ENCODE data around the gene CRELD2.

Gene CRELD2

DNA sequence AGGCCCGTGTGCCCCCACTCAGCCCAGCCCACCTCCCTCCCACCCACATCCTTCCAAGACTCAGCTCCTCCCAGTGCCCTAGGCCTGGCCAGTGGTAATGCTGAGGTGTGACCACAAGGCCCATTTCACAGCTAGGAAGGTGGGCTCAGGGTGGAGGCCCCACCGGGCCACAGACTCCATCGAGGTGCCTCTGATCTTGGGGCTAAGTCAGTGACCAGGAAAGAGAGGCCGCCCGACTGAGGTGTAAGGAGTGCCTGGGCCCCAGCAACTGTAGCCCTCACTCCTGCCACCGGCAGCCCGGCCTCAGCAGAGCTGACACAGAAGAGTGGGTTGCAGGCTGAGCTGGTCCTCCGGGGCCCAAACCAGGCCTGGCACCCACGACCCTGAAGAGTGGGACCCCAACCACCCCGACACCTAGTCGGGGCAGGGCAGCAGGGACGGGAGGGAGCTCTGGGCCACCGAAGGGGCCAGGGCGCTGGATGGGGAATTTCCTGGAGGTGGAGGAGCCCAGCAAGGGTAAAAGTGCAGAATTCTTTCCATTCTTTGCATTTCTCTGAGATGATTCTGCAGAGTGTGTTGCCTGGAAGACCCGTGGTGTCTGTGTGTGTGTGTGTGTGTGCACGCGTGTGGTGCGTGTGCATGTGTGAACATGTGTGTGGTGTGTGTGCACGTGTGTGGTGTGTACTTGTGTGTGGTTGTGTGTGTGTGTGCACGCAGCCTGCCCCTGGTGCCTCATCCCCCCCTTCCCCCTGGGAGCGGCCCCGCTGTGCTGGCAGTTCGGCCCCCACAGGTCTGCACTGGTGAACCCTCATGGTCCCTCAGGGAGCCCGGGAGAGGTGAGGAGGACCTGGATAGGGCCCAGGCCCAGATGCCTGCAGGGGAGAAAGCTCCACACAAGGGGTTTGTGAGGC, 33.8 kb downstream of the CRELD2 start:
- TF ChIP-seq, protein P1, sequence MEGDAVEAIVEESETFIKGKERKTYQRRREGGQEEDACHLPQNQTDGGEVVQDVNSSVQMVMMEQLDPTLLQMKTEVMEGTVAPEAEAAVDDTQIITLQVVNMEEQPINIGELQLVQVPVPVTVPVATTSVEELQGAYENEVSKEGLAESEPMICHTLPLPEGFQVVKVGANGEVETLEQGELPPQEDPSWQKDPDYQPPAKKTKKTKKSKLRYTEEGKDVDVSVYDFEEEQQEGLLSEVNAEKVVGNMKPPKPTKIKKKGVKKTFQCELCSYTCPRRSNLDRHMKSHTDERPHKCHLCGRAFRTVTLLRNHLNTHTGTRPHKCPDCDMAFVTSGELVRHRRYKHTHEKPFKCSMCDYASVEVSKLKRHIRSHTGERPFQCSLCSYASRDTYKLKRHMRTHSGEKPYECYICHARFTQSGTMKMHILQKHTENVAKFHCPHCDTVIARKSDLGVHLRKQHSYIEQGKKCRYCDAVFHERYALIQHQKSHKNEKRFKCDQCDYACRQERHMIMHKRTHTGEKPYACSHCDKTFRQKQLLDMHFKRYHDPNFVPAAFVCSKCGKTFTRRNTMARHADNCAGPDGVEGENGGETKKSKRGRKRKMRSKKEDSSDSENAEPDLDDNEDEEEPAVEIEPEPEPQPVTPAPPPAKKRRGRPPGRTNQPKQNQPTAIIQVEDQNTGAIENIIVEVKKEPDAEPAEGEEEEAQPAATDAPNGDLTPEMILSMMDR (conservative IDR thresholded peaks at IDR 0.05; ENCODE audit: control insufficient read depth, insufficient read depth, low read depth, low read length), result no peak
- DNase-seq (ENCODE audit: low read depth), result no peak
- no peak overlapping the region for H3K4me3 ChIP-seq (ENCODE audit: control insufficient read depth, low read depth, low read length)

DNA sequence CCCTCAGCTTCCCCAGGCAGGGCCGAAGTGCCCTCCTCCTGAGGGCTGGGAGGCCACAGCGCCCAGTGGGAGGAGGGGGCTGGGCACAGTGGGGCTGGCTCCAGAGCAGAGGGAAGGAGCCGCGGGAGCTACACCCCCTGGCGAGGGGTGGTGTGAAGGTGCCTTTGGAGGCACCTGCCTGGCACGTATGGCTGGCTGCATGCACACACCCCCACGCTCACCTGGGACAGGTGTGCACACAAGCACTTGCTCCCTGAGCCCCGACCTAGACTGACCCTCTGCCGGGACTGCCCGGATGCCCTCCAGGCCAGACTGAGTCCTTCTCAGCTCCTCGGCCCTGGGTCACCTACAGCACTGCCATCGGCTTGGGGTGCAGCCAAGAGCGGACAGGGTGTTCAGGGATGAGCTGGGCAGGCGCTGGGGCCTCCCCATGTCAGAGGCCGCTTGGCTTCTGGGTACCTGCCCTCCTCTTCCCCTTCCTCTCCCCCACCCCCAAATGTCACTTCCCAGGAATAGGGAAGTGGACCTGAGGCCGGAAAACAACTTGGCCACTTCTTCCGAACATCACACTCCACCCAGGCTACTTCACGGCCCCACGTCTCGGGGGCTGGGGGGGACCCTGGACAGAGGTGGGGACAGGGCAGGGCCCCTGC, 34.7 kb downstream of the CRELD2 start:
- no peak for DNase-seq (ENCODE audit: low read depth)
- TF ChIP-seq, protein P1 (conservative IDR thresholded peaks at IDR 0.05; ENCODE audit: control insufficient read depth, insufficient read depth, low read depth, low read length), result no peak
- H3K4me3 ChIP-seq (ENCODE audit: control insufficient read depth, low read depth, low read length), result no peak overlapping the region

DNA sequence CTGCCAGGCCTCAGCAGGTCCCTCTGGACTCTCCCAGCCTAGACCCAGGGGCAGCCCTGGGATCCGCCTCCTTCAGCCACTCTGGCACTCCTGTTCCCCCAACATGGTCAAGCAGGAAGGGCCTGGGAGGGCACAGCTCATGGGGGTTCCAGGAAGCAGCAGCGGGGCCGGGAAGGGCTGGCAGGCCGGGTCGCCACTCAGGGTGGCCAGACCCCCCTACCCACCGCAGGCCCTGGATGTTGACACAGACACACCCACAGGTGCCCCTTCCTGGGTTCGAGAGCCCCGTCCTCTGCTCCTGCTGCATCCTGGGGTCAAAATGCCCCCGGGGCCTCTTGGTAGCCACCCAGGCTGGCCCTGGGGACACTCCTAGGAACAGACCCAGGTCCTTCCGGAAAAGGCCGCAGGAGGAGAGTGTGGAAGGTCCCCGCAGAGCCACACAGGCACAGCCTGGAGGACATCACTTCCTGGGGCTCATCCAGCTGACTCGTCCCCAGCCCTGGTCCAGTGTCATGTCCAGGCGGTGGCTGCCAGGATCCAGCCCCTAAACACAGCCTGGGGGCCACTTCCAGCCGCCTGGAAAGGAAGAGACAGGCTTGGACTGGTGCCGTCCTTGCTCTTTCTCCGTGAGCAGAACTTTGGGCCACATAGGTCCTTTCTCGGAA, 35.4 kb downstream of the CRELD2 start:
- DNase-seq (ENCODE audit: low read depth), result no peak
- TF ChIP-seq, protein P1 (conservative IDR thresholded peaks at IDR 0.05; ENCODE audit: control insufficient read depth, insufficient read depth, low read depth, low read length), result no peak
- H3K4me3 ChIP-seq (ENCODE audit: control insufficient read depth, low read depth, low read length), result no peak overlapping the region

DNA sequence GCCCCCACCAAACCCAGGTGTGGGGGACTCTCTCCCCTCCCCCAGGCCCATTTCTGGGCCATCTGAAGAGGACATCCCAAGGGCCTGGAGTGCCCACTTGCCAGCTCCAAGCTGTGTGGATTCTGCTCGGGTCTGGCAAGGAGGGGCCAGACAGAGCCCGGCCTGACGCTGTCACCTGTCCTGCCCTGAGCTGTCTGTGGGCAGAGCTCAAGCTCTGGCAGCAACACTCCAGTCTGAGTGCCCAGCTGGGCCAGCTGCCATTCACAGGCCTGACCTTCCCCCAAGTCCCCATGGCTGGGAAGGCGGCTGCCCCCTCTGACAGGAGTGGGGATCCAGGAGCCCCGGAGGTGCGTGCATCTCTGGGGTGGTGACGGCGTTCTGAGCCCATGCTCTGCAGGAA, 35.9 kb downstream of the CRELD2 start:
- no peak overlapping the region for H3K4me3 ChIP-seq (ENCODE audit: control insufficient read depth, low read depth, low read length)
- no peak for DNase-seq (ENCODE audit: low read depth)
- TF ChIP-seq, protein P1 (conservative IDR thresholded peaks at IDR 0.05; ENCODE audit: control insufficient read depth, insufficient read depth, low read depth, low read length), result no peak

- TF ChIP-seq, protein P1 (conservative IDR thresholded peaks at IDR 0.05; ENCODE audit: control insufficient read depth, insufficient read depth, low read depth, low read length), result no peak
- no peak for DNase-seq (ENCODE audit: low read depth)
- no peak overlapping the region for H3K4me3 ChIP-seq (ENCODE audit: control insufficient read depth, low read depth, low read length)
Measured at GRCh38 chr22:49954991-49955580, 36.7 kb downstream of the CRELD2 start.

All from fibroblast of mammary gland (primary cell).